ENCODE data around the gene CYTH1. TPM values are rescaled to one million over a fixed set of nuclear protein-coding genes. Genes with fewer than 3 reads are reported as not detected.

Gene CYTH1
- total RNA-seq, 4 donors from 2014 or later = 103 to 156 (median 142) TPM

DNA sequence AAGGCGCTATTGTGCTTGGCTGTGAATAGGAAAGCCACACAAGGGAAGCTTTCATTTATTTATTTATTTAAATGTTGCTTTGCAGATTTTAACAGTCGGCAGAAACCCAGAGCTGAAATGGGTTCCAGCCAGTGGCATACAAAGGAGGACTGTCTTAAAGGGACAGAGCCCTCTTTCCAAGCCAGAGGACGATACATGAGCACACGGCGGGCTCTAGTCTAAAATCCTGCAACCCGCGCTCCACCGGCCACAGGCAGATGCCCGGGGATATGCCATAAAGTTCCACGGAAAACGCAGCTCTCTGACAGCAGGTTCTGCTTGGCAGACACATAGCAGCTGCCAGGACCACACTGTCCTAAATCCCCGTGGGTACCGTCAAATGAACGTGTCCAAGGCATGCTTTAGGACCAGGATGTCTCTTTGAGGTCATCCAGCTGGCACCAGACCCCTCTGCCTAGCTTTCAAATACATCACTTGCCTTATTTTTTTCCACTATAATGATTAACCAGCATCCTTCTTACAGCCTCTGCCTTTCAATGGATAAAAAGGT is 64.6 kb downstream of the CYTH1 start:
- Histone ChIP-seq H3K4me1 (peaks cover 63 to 85% (median 70%) of the 10 kb centered on the region in 4 donors), H3K36me3 (no peaks in the 10 kb centered on the region), H3K27ac (peak overlapping the region; percentile 49 to 87 (median 72)), H3K9me3 (no peaks in the 10 kb centered on the region), H3K4me3 (peak overlapping the region; percentile 19 to 44 (median 31)), H3K27me3 (no peaks in the 10 kb centered on the region)
- intact Hi-C loops (cut with DNase I; ENCODE audit: low total_unique reads) (no loop called here), in situ Hi-C loops (cut with MboI; ENCODE audit: low pct_ligation_motif_present in 1 of 4, low pct_unique_long_range_greater_than_20kb in 1 of 4, low sequenced_read_pairs in 3 of 4) (loop anchor here in 1 of 4 donors (25.0 kb wide), 1 partner anchor 205 kb away; no protein-coding TSS in a partner anchor)
- peak; percentile 25 for DNase-seq
- WGBS, 2 donors (ENCODE audit: low coverage in 1 of 2) = 12 to 24% methylated on average over 4 to 14 of the region's 14 CpGs
- TF ChIP-seq EP300 (IDR thresholded peaks at IDR 0.05; ENCODE audit: low read depth) (no peak), POLR2A (IDR thresholded peaks at IDR 0.05) (no peak), POLR2AphosphoS5 (IDR thresholded peaks at IDR 0.05) (no peak), CTCF (IDR thresholded peaks at IDR 0.05) (no peak)

DNA sequence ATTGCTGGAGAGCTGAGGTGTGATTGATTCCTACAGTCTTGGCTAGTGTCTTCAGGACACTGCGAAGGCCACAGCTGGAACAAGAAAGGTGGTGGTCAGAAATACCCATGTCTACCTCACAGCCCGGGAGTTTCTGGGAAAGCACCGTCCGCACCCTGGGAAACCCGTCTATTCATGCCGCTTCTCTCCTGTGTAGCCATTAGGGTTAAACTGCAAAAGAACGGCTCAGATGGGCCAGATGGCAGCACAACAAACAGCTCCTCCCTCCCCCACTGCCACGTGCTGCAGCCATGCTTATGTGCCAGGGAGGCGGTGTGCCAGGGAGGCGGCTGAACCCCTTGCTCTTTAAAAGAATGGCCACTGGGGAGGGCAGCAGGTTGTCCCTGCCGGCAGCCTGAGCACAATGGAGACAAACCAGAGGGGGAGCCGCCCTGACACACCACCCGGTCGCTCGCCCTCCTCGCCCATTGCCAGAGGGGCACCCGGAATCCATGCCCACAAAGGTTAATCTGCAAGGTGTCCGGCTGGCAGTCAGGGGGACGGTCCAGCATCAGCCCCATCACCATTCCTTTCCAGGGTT is 65.2 kb downstream of the CYTH1 start:
- TF ChIP-seq POLR2AphosphoS5 (IDR thresholded peaks at IDR 0.05) = peak in 2 of 3 donors; percentile 35 to 54
- TF ChIP-seq CTCF (IDR thresholded peaks at IDR 0.05) = peak in 1 of 5 experiments; percentile 16
- TF ChIP-seq EP300 (IDR thresholded peaks at IDR 0.05; ENCODE audit: low read depth) = no peak
- Histone ChIP-seq H3K27me3 (no peaks in the 10 kb centered on the region), H3K4me1 (peaks cover 57 to 79% (median 65%) of the 10 kb centered on the region in 4 donors), H3K9me3 (no peaks in the 10 kb centered on the region), H3K27ac (peak overlapping the region; percentile 49 to 87 (median 72)), H3K36me3 (no peaks in the 10 kb centered on the region), H3K4me3 (peak overlapping the region; percentile 19 to 44 (median 31))
- DNase-seq = peak; percentile 81
- WGBS, 2 donors (ENCODE audit: low coverage in 1 of 2) = 8 to 18% methylated on average over 2 to 19 of the region's 19 CpGs
- in situ Hi-C loops (cut with MboI; ENCODE audit: low pct_ligation_motif_present in 1 of 4, low pct_unique_long_range_greater_than_20kb in 1 of 4, low sequenced_read_pairs in 3 of 4) (loop anchor here in 1 of 4 donors (25.0 kb wide), 1 partner anchor 205 kb away; no protein-coding TSS in a partner anchor), intact Hi-C loops (cut with DNase I; ENCODE audit: low total_unique reads) (no loop called here)

DNA sequence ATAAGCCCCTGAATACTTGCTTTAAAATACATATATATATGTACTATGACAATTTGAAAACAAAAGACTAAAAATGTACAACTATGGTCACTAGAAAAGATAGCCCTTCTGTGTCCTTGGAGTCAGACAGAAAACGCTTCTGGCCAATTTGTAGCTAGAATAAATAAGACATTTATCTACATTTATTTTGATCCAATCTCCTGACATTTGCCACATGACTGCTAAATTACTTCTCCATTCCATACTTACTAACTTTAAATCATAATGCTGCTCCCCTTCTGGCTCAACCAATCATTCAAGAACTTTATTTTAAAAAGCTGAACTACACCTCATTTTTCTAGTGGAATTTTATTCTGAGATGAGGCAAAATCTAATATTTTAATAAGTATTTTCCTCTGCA is 65.8 kb downstream of the CYTH1 start:
- no peaks in the 10 kb centered on the region for H3K36me3 ChIP-seq
- H3K4me3 ChIP-seq = no peak overlapping the region
- no peaks in the 10 kb centered on the region for H3K27me3 ChIP-seq
- no peak for DNase-seq
- intact Hi-C loops (cut with DNase I; ENCODE audit: low total_unique reads) (no loop called here), in situ Hi-C loops (cut with MboI; ENCODE audit: low pct_ligation_motif_present in 1 of 4, low pct_unique_long_range_greater_than_20kb in 1 of 4, low sequenced_read_pairs in 3 of 4) (loop anchor here in 1 of 4 donors (25.0 kb wide), 1 partner anchor 204 kb away; no protein-coding TSS in a partner anchor)
- peaks cover 52 to 73% (median 59%) of the 10 kb centered on the region in 4 donors for H3K4me1 ChIP-seq
- TF ChIP-seq CTCF (IDR thresholded peaks at IDR 0.05) (no peak), POLR2A (IDR thresholded peaks at IDR 0.05) (no peak), EP300 (IDR thresholded peaks at IDR 0.05; ENCODE audit: low read depth) (no peak), POLR2AphosphoS5 (IDR thresholded peaks at IDR 0.05) (no peak)
- 42 to 49% methylated on average over 1 of the region's 1 CpG for WGBS, 2 donors (ENCODE audit: low coverage in 1 of 2)
- H3K27ac ChIP-seq = peak overlapping the region in 3 of 4 donors; percentile 49 to 87 (median 83)
- no peaks in the 10 kb centered on the region for H3K9me3 ChIP-seq

DNA sequence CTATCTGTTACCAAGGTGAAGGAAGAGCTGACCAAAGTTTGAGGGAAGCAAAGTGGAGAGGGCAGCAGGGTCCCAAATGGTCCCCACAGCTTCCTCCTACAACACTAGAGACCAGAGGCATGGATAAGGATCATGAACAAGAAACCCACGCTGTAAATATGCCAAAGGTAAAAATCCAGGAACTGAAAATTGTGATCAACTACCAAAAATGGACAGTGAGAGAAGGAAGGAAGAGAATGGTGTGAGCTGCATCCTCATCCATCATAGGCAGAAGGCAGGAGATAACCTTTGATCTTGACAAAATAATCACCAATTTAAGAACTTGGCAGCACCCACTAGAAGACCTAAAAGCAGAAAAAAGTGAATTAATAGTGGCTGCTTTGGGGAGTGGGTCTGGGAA is 66.2 kb downstream of the CYTH1 start:
- in situ Hi-C loops (cut with MboI; ENCODE audit: low pct_ligation_motif_present in 1 of 4, low pct_unique_long_range_greater_than_20kb in 1 of 4, low sequenced_read_pairs in 3 of 4) = loop anchor here in 1 of 4 donors (25.0 kb wide), 1 partner anchor 204 kb away; no protein-coding TSS in a partner anchor
- H3K4me1 ChIP-seq = peaks cover 50 to 68% (median 55%) of the 10 kb centered on the region in 4 donors
- H3K4me3 ChIP-seq = no peak overlapping the region

More for the DNA sequence above, 66.2 kb downstream of the CYTH1 start:
- Histone ChIP-seq H3K36me3 (no peaks in the 10 kb centered on the region), H3K27me3 (no peaks in the 10 kb centered on the region), H3K27ac (peak overlapping the region in 3 of 4 donors; percentile 49 to 87 (median 83)), H3K9me3 (no peaks in the 10 kb centered on the region)
- 22 to 67% methylated on average over 1 of the region's 1 CpG for WGBS, 2 donors (ENCODE audit: low coverage in 1 of 2)
- TF ChIP-seq CTCF (IDR thresholded peaks at IDR 0.05) (no peak), POLR2AphosphoS5 (IDR thresholded peaks at IDR 0.05) (no peak)
- intact Hi-C loops (cut with DNase I; ENCODE audit: low total_unique reads) = no loop called here
- DNase-seq = no peak
